Measurements from ENCODE around the gene MAPKBP1. TPM values are rescaled to one million over a fixed set of nuclear protein-coding genes. Genes with fewer than 3 reads are reported as not detected.

MAPKBP1 gene
- total RNA-seq, 1 donor = 22.8 TPM

DNA sequence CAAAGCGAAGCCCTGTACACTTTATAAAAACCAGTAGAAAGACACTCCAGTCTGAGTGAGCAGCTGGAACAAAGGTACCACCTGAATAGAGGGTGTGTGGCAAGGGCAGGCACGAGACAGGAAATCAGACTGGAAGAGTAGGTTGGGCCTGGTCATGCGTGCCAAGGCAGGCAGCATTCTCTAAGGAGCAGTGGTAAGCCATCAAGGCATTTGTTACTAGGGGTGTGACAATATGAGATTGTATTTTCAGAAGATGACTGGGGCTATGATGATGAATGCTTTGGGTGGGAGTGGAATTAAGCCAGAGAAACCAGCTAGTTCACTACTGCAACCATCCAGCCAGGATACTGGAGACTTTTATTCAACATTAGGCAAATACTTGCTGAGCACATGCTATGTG, 58.6 kb downstream of the MAPKBP1 start:
- Histone ChIP-seq H3K27ac (ENCODE audit: low read depth, low read length) (no peak overlapping the region), H3K9me3 (ENCODE audit: low read depth, low read length) (no peaks in the 10 kb centered on the region), H3K4me1 (ENCODE audit: insufficient read depth, low read length) (peaks cover 10% of the 10 kb centered on the region), H3K4me3 (ENCODE audit: insufficient read depth, low read length) (no peak overlapping the region), H4K20me1 (ENCODE audit: insufficient read depth, low read length) (no peaks in the 10 kb centered on the region), H3K4me2 (ENCODE audit: insufficient read depth, low read length) (no peak overlapping the region), H3K27me3 (ENCODE audit: insufficient read depth, low read length) (no peaks in the 10 kb centered on the region), H3K36me3 (ENCODE audit: insufficient read depth, low read length) (no peaks in the 10 kb centered on the region), H2AFZ (ENCODE audit: low read length) (no peak overlapping the region), H3K79me2 (ENCODE audit: insufficient read depth, low read length) (no peaks in the 10 kb centered on the region)
- DNase-seq (ENCODE audit: insufficient read length, low spot score, missing footprints) = peak; percentile 94
- TF ChIP-seq, protein P1, sequence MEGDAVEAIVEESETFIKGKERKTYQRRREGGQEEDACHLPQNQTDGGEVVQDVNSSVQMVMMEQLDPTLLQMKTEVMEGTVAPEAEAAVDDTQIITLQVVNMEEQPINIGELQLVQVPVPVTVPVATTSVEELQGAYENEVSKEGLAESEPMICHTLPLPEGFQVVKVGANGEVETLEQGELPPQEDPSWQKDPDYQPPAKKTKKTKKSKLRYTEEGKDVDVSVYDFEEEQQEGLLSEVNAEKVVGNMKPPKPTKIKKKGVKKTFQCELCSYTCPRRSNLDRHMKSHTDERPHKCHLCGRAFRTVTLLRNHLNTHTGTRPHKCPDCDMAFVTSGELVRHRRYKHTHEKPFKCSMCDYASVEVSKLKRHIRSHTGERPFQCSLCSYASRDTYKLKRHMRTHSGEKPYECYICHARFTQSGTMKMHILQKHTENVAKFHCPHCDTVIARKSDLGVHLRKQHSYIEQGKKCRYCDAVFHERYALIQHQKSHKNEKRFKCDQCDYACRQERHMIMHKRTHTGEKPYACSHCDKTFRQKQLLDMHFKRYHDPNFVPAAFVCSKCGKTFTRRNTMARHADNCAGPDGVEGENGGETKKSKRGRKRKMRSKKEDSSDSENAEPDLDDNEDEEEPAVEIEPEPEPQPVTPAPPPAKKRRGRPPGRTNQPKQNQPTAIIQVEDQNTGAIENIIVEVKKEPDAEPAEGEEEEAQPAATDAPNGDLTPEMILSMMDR (IDR thresholded peaks at IDR 0.05; ENCODE audit: extremely low read depth, low read depth, low read length) = no peak

DNA sequence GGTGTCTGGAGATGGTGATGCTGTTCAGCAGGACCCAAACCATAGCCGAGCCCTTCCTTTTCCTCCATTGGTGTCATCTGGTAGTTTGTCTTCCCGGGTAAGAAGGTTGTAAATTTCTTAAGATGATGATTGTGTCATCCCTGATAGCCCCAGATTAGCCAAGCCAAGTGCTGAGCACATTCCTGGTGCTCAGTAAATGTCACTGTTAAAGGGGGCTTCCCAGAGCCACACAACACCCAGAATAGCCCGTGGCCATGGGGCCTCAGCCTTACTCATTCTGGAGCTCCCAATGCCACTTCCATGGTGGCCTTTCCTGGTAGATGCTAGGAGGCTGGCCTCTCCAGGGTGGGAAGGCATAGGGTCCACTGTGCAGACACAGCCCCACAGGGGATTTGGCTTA, 59.8 kb downstream of the MAPKBP1 start:
- Histone ChIP-seq H3K27me3 (ENCODE audit: insufficient read depth, low read length) (no peaks in the 10 kb centered on the region), H3K4me1 (ENCODE audit: insufficient read depth, low read length) (peaks cover 1% of the 10 kb centered on the region), H4K20me1 (ENCODE audit: insufficient read depth, low read length) (no peaks in the 10 kb centered on the region), H3K79me2 (ENCODE audit: insufficient read depth, low read length) (no peaks in the 10 kb centered on the region), H3K9me3 (ENCODE audit: low read depth, low read length) (no peaks in the 10 kb centered on the region), H2AFZ (ENCODE audit: low read length) (no peak overlapping the region), H3K27ac (ENCODE audit: low read depth, low read length) (no peak overlapping the region), H3K4me3 (ENCODE audit: insufficient read depth, low read length) (no peak overlapping the region), H3K36me3 (ENCODE audit: insufficient read depth, low read length) (no peaks in the 10 kb centered on the region), H3K4me2 (ENCODE audit: insufficient read depth, low read length) (no peak overlapping the region)
- TF ChIP-seq, protein P1 (IDR thresholded peaks at IDR 0.05; ENCODE audit: extremely low read depth, low read depth, low read length) = no peak
- DNase-seq (ENCODE audit: insufficient read length, low spot score, missing footprints) = no peak

DNA sequence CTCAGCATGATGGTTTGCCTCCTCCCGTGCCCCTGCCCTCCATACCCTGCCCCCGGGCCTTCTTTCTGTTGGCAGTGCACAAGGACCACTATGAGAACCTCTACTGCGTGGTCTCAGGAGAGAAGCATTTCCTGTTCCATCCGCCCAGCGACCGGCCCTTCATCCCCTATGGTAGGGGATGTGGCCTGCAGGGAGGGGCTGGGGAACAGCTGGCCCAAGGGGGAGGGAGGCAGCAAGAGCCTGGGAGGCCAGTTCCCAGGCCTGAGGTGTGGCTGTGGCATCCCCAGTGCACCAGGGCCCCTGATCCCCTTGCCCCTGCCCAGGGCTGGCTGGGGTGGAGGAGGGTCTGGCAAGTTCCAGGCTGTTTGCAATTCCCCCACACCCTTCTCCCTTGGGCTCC, 61.8 kb downstream of the MAPKBP1 start:
- H3K36me3 ChIP-seq (ENCODE audit: insufficient read depth, low read length) = no peaks in the 10 kb centered on the region
- DNase-seq (ENCODE audit: insufficient read length, low spot score, missing footprints) = no peak
- no peak overlapping the region for H3K4me2 ChIP-seq (ENCODE audit: insufficient read depth, low read length)
- no peaks in the 10 kb centered on the region for H4K20me1 ChIP-seq (ENCODE audit: insufficient read depth, low read length)
- no peaks in the 10 kb centered on the region for H3K4me1 ChIP-seq (ENCODE audit: insufficient read depth, low read length)
- no peaks in the 10 kb centered on the region for H3K27me3 ChIP-seq (ENCODE audit: insufficient read depth, low read length)
- no peak overlapping the region for H3K27ac ChIP-seq (ENCODE audit: low read depth, low read length)
- H3K79me2 ChIP-seq (ENCODE audit: insufficient read depth, low read length) = no peaks in the 10 kb centered on the region
- TF ChIP-seq, protein P1 (IDR thresholded peaks at IDR 0.05; ENCODE audit: extremely low read depth, low read depth, low read length) = no peak
- no peak overlapping the region for H3K4me3 ChIP-seq (ENCODE audit: insufficient read depth, low read length)
- no peak overlapping the region for H2AFZ ChIP-seq (ENCODE audit: low read length)
- no peaks in the 10 kb centered on the region for H3K9me3 ChIP-seq (ENCODE audit: low read depth, low read length)

DNA sequence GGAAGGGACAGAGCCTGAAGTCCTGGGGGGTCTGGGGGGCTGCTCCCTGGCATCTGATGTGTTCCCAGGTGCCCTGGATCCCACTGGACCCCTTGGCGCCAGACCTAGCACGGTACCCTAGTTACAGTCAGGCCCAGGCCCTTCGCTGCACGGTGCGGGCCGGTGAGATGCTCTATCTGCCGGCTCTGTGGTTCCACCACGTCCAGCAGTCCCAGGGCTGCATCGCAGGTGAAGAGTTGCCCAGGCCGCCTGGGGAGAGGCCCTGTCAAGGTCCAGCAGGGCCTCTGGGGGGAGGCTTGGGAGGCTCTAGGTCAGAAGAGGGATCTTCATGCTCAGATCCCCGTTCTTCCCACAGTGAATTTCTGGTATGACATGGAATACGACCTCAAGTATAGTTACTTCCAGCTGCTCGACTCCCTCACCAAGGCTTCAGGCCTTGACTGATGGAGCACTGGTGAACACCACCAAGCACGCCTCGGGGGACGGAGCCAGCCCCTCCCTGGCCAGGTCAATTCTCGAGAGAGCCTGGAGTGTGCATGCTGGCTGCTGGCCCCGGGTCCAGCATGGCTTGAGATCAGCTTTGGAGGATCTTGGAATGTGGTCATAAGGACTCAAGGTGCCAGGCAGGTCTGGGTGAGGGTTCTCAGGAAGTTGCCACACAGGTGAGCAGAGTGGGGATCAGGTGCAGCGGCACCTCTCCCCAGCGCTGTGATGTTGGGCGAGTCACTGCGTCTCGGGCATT, 62.6 kb downstream of the MAPKBP1 start:
- no peak for DNase-seq (ENCODE audit: insufficient read length, low spot score, missing footprints)
- H3K36me3 ChIP-seq (ENCODE audit: insufficient read depth, low read length) = no peaks in the 10 kb centered on the region

More for the DNA sequence above, 62.6 kb downstream of the MAPKBP1 start:
- H3K4me1 ChIP-seq (ENCODE audit: insufficient read depth, low read length) = no peaks in the 10 kb centered on the region
- H3K27ac ChIP-seq (ENCODE audit: low read depth, low read length) = no peak overlapping the region
- H4K20me1 ChIP-seq (ENCODE audit: insufficient read depth, low read length) = no peaks in the 10 kb centered on the region
- no peaks in the 10 kb centered on the region for H3K79me2 ChIP-seq (ENCODE audit: insufficient read depth, low read length)
- TF ChIP-seq, protein P1 (IDR thresholded peaks at IDR 0.05; ENCODE audit: extremely low read depth, low read depth, low read length) = no peak
- no peak overlapping the region for H2AFZ ChIP-seq (ENCODE audit: low read length)
- no peak overlapping the region for H3K4me2 ChIP-seq (ENCODE audit: insufficient read depth, low read length)
- no peak overlapping the region for H3K4me3 ChIP-seq (ENCODE audit: insufficient read depth, low read length)
- no peaks in the 10 kb centered on the region for H3K9me3 ChIP-seq (ENCODE audit: low read depth, low read length)
- no peaks in the 10 kb centered on the region for H3K27me3 ChIP-seq (ENCODE audit: insufficient read depth, low read length)

Data from osteoblast (primary cell).